SK-N-SH treated with all-trans-retinoic acid at 6 μM for 48 hours (cell line): Measurements from ENCODE around the gene ARHGEF10L.

Experiments used
- ATAC-seq: fragments of 200-7000 bp; cut with Tn5 transposase; 3 replicates; pipeline ENCODE4 v1.9.1; 2020; ENCODE audit warnings: mild to moderate bottlenecking, moderate library complexity
- ARNTL ChIP-seq: fragments of 450-650 bp; formaldehyde crosslinking; IDR thresholded peaks from 2 replicates; pipeline ENCODE4 v1.5.0; 2020; ENCODE audit warnings: low read depth, mild to moderate bottlenecking, moderate library complexity, borderline replicate concordance
- BACH2 ChIP-seq: fragments of 250-450 bp; sonication (Bioruptor Pico); IDR thresholded peaks from 2 replicates; pipeline ENCODE4 v1.9.0; 2021; ENCODE audit warnings: mild to moderate bottlenecking, borderline replicate concordance
- CREB5 ChIP-seq: fragments of 250-450 bp; sonication (Bioruptor Pico); IDR thresholded peaks from 2 replicates; pipeline ENCODE4 v1.5.1; 2020; ENCODE audit warnings: low read depth, mild to moderate bottlenecking, moderate library complexity
- CSDC2 ChIP-seq: fragments of 250-450 bp; sonication (Bioruptor Pico); IDR thresholded peaks from 2 replicates; pipeline ENCODE4 v1.5.0; 2020; ENCODE audit warnings: mild to moderate bottlenecking, moderate library complexity
- CSRNP3 ChIP-seq: fragments of 250-450 bp; sonication (Bioruptor Pico); IDR thresholded peaks from 2 replicates; pipeline ENCODE4 v1.5.1; 2021; ENCODE audit warnings: mild to moderate bottlenecking, moderate library complexity
- GLIS3 ChIP-seq: fragments of 250-450 bp; sonication (Bioruptor Pico); IDR thresholded peaks from 2 replicates; pipeline ENCODE4 v1.5.0; 2020; ENCODE audit warnings: mild to moderate bottlenecking, moderate library complexity
- ISL1 ChIP-seq: fragments of 250-450 bp; sonication (Bioruptor Pico); IDR thresholded peaks from 2 replicates; pipeline ENCODE4 v2.1.2; 2022; ENCODE audit warnings: mild to moderate bottlenecking, moderate library complexity
- OSR1 ChIP-seq: fragments of 250-450 bp; sonication (Bioruptor Pico); IDR thresholded peaks from 2 replicates; pipeline ENCODE4 v1.8.0; 2022; ENCODE audit warnings: moderate library complexity, mild to moderate bottlenecking, inconsistent platforms
- PATZ1 ChIP-seq: fragments of 250-450 bp; sonication (Bioruptor Pico); IDR thresholded peaks from 2 replicates; pipeline ENCODE4 v1.8.0; 2020; ENCODE audit warnings: mild to moderate bottlenecking, moderate library complexity, borderline replicate concordance
- POU6F1 ChIP-seq: fragments of 250-450 bp; sonication (Bioruptor Pico); IDR thresholded peaks from 2 replicates; pipeline ENCODE4 v1.8.0; 2021; ENCODE audit warnings: low read depth, mild to moderate bottlenecking, moderate library complexity, borderline replicate concordance
- PPARA ChIP-seq: fragments of 250-450 bp; sonication (Bioruptor Pico); IDR thresholded peaks from 2 replicates; pipeline ENCODE4 v1.5.0; 2020; ENCODE audit warnings: mild to moderate bottlenecking, borderline replicate concordance
- RARB ChIP-seq: fragments of 250-450 bp; sonication (Bioruptor Pico); IDR thresholded peaks from 2 replicates; pipeline ENCODE4 v1.8.0; 2021; ENCODE audit warnings: mild to moderate bottlenecking, moderate library complexity
- SNAI2 ChIP-seq: fragments of 250-450 bp; sonication (Bioruptor Pico); IDR thresholded peaks from 2 replicates; pipeline ENCODE4 v1.5.0; 2020; ENCODE audit warnings: mild to moderate bottlenecking, moderate library complexity
- TCF4 ChIP-seq: fragments of 250-450 bp; sonication (Bioruptor Pico); IDR thresholded peaks from 2 replicates; pipeline ENCODE4 v1.8.0; 2021; ENCODE audit warnings: mild to moderate bottlenecking, moderate library complexity, borderline replicate concordance
- TOX ChIP-seq: fragments of 250-450 bp; sonication (Bioruptor Pico); IDR thresholded peaks from 2 replicates; pipeline ENCODE4 v1.8.0; 2021; ENCODE audit warnings: mild to moderate bottlenecking, moderate library complexity, borderline replicate concordance
- ZC3H10 ChIP-seq: fragments of 250-450 bp; sonication (Bioruptor Pico); IDR thresholded peaks from 2 replicates; pipeline ENCODE4 v1.5.1; 2021; ENCODE audit warnings: mild to moderate bottlenecking, moderate library complexity
- ZFP3 ChIP-seq: fragments of 250-450 bp; sonication (Bioruptor Pico); IDR thresholded peaks from 2 replicates; pipeline ENCODE4 v1.5.0; 2020; ENCODE audit warnings: mild to moderate bottlenecking, moderate library complexity
- ZFP30 ChIP-seq: fragments of 450-650 bp; formaldehyde crosslinking; IDR thresholded peaks from 2 replicates; pipeline ENCODE4 v1.5.0; 2022; ENCODE audit warnings: mild to moderate bottlenecking, moderate library complexity
- ZNF565 ChIP-seq: fragments of 450-650 bp; formaldehyde crosslinking; conservative IDR thresholded peaks from 2 replicates; pipeline ENCODE4 v1.5.0; 2020; ENCODE audit warnings: low read depth, mild to moderate bottlenecking, moderate library complexity
- ZNF70 ChIP-seq: fragments of 450-650 bp; formaldehyde crosslinking; IDR thresholded peaks from 2 replicates; pipeline ENCODE4 v1.5.0; 2020; ENCODE audit warnings: mild to moderate bottlenecking, moderate library complexity
- ZNF8 ChIP-seq: fragments of 450-650 bp; formaldehyde crosslinking; IDR thresholded peaks from 2 replicates; pipeline ENCODE4 v1.5.0; 2020; ENCODE audit warnings: mild to moderate bottlenecking, moderate library complexity

The ARHGEF10L gene

GRCh38 chr1:17668624-17669175, 129.2 kb downstream of the ARHGEF10L start:
- no peak for TF ChIP-seq OSR1 (CRISPR knock-in tag)

GRCh38 chr1:17669305-17669704, 129.8 kb downstream of the ARHGEF10L start:
- ATAC-seq = no peak
- TF ChIP-seq TCF4 (CRISPR knock-in tag) (no peak), ZNF8 (CRISPR knock-in tag) (no peak)

More at GRCh38 chr1:17668624-17669175, 129.2 kb downstream of the ARHGEF10L start:
- no peak for ATAC-seq

- no peak for ATAC-seq
- no peak for TF ChIP-seq GLIS3 (CRISPR knock-in tag)
- TF ChIP-seq BACH2 (CRISPR knock-in tag) = no peak
- no peak for TF ChIP-seq ARNTL (CRISPR knock-in tag)
- no peak for TF ChIP-seq ZNF565 (CRISPR knock-in tag)
- no peak for TF ChIP-seq POU6F1 (CRISPR knock-in tag)
- no peak for TF ChIP-seq ZNF8 (CRISPR knock-in tag)
- TF ChIP-seq ZFP30 (CRISPR knock-in tag) = no peak
- TF ChIP-seq CREB5 = no peak
- TF ChIP-seq RARB = no peak
- TF ChIP-seq ISL1 (CRISPR knock-in tag) = no peak
These were observed 130.5 kb downstream of the ARHGEF10L start for GRCh38 chr1:17669866-17670451.

GRCh38 chr1:17670587-17671313, 131.3 kb downstream of the ARHGEF10L start:
- ATAC-seq = no peak
- TF ChIP-seq PPARA (CRISPR knock-in tag) (no peak), CREB5 (no peak), ISL1 (CRISPR knock-in tag) (no peak), ZNF70 (no peak), ZNF8 (CRISPR knock-in tag) (no peak), ARNTL (CRISPR knock-in tag) (no peak)

- no peak; the same call in 2 of the 3 replicates for ATAC-seq
- TF ChIP-seq CSDC2 (CRISPR knock-in tag) = no peak
- no peak for TF ChIP-seq PPARA (CRISPR knock-in tag)
- TF ChIP-seq SNAI2 (CRISPR knock-in tag) = no peak
- no peak for TF ChIP-seq PATZ1 (CRISPR knock-in tag)
- TF ChIP-seq POU6F1 (CRISPR knock-in tag) = no peak
- TF ChIP-seq CREB5 = no peak
- TF ChIP-seq ZNF8 (CRISPR knock-in tag) = no peak
- no peak for TF ChIP-seq TOX (CRISPR knock-in tag)
- TF ChIP-seq ZFP30 (CRISPR knock-in tag) = no peak
- no peak for TF ChIP-seq CSRNP3 (CRISPR knock-in tag)
- no peak for TF ChIP-seq ZC3H10 (CRISPR knock-in tag)
- no peak for TF ChIP-seq BACH2 (CRISPR knock-in tag)
- no peak for TF ChIP-seq ARNTL (CRISPR knock-in tag)
- no peak for TF ChIP-seq ZFP3
- no peak for TF ChIP-seq ZNF70
- TF ChIP-seq RARB = no peak
- no peak for TF ChIP-seq ZNF565 (CRISPR knock-in tag)
These were observed 131.8 kb downstream of the ARHGEF10L start for GRCh38 chr1:17671314-17671705.
